IPS DF 4.7 (cell line): ENCODE data around the gene ISG20L2.
A peak's percentile ranks its signal among the peaks of the same experiment; 100 is the strongest.

Experiments used
- DNase-seq: peaks from one replicate; pipeline ENCODE4 v3.0.0-alpha.2; 2013; ENCODE audit warnings: low spot score; ENCODE audit errors: extremely low read depth

Gene ISG20L2

DNA sequence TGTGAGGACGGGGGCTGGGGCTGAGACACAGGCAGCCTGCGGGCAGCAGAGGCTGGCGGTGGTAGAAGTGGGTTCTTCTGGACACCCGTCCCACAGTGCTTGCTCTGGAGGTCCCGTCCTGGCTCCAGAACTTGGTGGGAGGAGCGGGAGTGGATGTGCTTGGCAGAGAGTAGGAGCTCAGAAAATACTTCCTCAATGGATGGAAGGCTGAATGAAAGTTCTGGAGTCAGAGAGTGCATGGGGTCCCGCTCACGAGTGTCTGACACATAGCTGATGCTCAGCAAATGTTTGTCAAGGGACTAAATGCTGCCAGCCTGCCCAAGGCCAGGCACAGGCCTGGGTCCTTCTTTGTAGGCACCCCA lies 37.9 kb downstream of the ISG20L2 start:
- no peak for DNase-seq

DNA sequence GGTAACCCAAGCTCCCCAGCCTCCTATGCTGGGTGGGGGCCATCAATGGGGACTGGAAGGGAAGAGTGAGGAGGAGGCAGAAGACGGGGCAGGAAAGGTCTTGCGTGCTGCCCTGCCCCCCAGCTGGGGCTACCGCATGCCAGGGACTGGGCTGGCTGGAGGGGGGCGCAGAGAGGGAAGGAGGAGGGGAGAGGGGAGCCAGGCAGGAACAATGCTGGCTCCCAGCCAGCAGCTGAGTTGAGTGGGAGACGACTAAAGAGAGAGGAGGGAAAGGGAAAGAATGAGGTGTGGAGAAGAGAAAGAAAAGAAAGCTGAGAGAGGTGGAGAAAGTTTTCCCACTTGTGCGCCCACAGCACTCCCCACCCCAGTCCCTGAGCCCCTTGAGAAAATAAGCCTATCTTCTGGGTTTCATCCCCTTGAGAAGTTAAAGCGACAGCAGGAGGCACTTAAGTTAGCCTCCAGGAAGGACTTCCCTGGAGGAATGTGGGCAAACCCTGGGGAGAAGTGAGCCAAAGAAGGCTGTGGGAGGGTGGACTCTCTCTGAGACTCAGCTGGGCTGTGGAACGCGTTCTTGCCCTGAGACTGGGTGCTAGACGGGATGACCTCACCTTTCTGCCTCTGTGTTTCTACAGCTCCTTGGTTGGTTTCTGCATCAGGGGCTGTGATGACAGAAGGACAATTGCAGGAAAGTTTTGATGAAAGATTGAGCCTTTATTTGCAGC lies 38.5 kb downstream of the ISG20L2 start:
- DNase-seq = no peak

DNA sequence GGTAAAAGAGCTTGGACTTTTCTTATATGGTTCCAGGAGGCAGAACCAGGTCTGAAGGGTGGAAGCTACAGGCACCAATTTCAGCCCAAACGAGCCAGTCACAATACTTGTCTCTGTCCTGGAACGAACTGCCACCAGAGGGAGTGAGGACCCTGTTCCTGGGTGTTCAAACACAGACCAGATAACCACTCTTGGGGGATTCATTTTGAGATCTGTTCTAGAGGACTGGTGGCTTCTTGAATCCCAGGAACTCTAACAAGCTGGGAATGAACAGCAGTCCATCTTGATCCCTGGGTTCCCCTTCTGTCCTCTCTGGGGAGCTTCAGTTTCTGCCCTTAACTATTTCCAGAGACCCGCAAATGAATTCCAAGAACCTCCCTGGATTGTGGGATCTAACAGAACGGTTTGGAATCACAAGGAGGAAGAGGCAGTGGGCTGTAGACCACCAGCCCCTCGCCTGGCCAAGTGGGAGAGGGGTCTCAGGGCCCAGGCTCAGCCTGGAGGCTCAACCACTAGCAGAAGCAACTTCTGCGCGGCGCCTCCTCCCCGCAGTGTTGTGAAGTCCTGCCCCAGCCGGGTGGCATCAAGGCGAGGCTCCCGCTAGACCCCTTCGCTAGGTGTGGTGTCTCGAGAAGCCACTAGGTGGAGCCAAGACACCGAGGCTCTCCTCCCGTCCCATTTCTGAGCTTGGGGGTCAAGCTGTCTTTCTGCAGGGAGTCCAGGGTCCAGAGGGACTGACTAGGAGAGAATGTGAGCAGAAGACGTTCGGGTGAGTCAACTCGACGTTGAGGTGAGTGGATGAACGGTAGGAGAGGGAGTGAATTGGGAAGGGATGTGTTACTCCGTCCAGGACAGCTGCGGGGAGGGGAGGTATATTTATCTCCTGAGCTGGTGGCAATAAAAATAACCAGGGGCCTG lies 39.3 kb downstream of the ISG20L2 start:
- no peak for DNase-seq

DNA sequence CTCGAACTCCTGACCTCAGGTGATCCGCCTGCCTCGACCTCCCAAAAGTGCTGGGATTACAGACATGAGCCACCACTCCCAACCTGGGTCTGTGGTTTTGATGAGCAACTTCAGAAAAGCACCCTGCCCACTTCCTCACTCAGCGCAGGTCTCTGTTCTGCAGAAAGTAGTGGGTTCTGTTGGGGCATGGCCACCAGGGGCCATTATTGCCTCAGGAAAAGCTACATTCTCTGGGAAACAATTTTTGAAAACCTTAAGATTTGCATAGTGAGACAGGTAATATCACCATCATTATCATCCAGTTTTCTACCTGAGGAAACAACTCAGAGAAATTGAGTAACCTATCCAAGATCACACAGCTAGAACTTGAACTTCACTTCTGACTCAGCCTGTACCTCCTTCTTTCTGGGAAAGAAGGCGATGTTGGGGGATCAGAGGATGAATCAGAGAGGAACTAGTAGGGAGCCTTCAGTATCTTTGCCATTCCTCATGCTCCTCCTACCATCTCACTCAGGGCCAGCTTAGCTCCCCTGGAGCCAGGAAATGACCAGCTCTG lies 44.3 kb downstream of the ISG20L2 start:
- DNase-seq = no peak

DNA sequence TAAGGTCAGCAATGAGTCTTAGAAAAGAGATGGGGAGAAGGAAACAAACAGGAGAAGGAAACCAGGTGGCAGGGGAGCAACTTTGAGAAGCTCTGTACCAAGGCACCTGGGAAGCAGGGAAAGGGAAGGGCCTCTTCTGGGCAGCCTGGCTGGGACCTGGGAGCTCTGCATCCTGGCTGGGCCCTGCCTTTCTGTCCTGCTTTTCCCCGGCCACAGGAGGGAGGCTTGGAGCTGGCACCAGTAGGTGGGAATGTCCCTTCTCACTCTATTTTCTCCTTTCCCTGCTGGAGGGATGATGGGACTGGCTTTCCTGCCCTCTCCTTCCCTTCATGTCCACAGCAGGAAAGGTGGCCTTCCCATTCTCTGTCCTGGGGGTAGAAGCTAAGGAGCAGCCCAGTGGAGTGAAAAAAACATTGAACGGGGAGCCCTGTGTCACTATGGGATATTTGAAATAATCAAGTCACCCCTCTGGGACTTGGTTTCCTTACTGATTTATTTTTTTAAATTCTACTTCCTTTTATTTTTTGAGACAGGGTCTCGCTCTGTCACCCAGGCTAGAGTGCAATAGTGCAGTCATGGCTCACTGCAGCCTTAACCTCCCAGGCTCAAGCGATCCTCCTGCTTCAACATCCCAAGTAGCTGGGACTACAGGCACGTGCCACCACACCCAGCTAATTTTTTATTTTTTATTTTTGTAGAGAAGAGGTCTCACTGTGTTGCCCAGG lies 46.2 kb downstream of the ISG20L2 start:
- DNase-seq = no peak

DNA sequence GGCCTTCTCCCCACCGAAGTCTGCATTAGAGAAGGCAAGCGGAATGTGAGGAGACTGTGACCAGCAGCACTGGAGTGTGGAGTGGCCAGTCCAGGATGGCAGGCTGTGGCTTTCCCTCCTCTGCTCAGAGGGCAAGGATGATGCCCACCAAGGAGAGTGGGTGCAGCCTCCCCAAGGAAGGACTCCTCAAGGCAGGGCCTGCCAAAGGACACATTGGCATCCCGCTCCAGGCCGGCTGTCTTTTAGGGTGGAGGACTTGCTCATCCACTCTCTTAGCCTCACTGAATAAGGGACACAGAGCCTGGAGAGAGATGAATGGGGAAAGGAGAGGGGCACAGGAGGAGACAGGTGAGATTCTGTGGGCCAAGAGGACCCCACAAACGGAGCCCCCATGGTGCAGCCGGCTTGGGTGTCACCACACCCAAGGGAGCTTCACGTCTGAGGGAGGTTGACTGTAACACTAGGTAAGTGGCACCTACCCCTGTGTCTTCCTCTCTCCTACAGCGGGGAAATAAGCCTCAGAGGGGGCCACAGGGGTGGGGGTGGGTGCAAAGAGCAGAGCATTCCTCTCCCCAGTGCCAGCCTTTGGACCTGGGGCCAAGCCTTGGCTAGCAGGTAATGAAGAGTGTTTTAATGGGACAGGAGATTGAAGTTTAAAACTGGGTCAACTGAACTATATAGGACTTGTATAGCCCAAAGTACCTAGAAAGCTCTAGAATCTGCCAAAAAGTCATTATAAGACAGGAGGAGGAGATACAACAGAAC lies 47.2 kb downstream of the ISG20L2 start:
- DNase-seq = no peak

DNA sequence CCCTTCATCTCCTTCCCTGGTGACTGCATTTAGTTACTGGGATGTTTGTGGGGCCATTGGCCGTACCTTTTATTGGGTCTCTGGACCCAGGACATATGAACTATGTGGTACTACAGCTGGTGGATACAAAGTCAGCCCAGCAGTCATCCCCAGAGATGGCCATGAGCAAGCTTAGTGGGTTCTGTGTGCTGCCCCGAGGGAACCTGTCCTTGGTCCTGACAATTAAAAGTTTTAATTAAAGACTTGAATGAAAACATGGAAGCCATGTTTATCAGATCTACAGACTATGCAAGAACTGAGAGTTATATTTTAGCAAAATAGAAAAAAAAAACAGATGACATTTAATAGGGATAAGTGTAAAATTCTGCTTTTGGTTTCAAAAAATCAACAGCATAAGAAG lies 48.5 kb downstream of the ISG20L2 start:
- DNase-seq = no peak

DNA sequence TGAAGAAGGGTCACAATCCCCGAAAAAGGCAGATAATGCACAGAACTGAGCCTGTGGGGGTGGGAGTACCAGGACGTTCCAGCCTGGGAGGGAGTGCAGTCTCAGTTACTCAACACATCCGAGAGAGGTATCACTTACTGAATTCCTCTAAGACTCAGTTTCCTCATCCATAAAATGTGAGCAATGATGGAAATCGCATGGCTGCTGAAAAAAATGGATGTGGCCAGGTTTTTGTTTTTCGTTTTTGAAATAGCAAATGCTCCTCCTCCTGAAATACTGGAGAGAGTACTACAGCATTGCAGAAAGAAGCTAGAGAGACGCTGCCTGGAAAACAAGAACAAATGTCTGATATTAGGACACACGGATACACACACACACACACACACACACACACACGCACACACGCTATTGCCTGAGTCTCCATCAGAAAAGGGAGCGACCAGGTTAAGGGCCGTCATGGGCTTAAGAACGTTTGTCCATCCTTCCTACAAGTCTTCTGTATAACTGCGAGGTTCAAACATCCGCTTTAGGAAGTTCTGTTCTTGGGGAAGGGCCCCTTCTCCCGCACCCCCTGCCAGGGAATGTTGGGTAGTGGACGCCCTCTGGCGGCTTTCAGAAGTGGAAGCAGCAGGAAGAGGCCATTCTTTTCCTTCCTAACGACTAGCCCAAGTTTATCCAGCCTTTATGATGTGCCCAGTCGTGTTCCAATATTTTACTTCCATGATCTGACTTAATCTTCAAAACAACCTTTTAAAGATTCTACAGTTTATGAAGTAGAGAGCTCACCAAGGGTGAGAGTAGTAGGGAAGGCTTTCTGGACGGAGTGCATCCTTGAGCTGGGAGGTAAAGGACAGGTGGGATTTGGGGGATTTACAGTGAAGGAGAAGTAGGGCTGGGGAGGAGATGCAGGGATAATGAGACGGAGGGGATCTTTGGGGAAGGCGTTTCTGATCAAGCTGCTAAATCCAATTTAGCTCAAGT lies 50.7 kb downstream of the ISG20L2 start:
- no peak for DNase-seq

DNA sequence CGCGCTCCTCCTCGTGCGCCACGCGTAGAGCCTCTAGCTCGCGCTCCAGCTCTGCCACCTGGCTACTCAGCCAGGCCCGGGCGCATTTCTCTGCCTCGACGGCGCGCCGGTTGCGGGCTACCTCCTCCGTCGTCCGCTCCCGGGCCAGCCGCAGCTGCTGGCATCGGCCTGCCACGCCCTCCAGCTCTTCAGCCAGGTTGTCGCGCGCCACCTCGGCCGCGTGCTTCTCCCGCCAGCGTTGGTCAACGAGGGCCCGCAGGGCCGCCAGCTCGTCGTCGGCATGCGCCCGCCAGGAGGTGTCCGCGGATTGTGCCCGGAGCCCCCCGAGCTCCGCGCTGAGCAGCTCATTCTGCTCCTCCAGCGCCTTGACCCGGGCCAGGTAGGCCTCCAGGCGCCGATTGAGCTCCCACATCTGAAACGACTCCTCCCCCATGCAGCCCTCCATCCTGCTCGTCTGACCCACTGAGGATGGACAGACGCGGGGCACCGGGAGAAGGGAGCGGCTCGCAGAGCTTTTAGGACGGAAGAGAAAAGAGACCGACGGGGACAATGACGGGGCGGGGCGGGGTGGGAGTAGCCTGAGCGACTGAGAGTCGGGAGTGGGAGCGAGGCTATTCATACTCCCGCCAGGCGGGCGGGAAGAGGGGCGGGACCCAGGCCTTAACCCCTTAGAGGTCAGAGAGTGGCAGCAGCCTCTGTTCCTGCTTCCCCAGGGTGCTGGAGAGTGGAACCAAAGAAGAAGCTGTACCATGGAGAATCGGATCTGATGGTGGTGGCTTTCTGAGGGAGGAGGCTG lies 51.5 kb downstream of the ISG20L2 start, which contains the start of gene NES:
NES (minus strand) TSS at position 588 of the 796 bp plus-strand sequence; CDS start at position 445, 143 bp downstream.
- DNase-seq = no peak

DNA sequence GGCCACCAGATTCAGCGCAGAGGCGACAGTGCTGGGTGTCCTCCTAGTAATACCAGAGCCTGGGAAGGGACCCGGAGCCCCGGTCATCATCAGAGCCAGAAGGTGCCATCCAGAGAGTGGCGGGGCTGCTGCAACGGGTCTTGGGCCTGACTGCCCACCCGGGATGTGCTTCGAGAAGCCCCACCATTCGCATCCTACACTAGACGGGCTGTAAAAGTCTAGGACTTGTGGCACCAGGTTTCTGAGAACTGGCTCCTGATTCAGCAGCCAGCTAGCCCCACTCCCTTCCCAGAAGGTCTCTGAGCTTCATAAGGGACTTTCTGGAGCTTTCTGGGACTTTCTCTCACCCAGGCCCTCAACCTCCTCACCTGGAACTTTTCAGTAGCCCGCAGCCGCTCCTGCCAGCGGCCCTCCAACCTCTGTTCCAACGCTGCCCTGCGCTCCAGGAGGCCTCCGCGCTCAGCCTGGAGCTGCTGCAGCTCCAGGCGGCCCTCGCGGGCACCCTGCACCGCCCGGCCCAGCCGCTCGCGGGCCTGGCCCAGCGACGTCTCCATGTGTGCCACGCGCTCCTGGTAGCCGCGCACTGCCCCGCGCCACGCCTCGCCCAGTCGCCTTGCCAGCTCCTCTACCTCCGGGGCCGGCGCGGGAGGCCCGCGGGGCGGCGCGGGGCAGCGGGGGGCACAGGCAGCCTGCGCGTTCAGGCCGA lies 52.3 kb downstream of the ISG20L2 start:
- DNase-seq = no peak

DNA sequence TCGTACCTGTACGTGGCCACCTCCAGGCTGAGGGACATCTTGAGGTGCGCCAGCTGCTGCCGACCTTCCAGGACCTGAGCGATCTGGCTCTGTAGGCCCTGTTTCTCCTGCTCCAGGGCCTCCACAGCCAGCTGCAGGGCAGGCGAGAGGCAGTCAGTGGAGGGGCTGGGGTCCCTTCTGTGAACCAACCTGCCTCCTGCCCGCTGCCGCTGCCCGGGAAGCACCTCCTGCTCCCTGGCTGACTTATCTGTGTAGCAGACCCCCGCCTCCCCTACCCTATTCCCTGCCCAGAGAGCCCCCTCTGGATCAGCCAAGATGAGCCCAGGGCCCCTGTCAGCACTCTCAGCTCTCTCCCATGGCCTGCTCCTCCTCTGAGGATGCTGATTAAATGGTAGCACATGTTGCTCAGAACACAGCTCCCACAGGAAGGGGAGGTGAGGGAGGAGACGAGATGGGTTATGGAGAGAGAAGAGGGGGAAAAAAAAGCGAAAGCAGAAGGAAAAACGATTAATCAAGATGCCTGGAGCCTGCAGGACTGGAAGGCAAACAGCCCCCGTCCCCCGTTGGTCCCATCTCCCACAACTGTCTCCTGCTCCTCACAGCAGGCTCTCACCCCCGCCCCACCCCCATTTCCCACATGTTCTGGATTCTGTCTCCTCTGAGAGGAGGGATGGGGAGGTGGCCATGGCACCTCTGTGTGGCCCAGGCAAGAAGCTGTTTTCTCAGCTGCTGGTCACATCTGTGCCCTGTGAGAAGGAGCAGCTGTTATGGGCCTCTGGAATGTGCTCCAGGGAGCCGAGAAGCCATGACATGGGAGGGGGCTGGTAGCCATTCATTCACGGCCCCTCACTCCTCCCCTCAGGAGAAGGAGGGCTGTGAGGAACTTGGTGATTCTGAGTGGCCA lies 53.1 kb downstream of the ISG20L2 start:
- DNase-seq = no peak

DNA sequence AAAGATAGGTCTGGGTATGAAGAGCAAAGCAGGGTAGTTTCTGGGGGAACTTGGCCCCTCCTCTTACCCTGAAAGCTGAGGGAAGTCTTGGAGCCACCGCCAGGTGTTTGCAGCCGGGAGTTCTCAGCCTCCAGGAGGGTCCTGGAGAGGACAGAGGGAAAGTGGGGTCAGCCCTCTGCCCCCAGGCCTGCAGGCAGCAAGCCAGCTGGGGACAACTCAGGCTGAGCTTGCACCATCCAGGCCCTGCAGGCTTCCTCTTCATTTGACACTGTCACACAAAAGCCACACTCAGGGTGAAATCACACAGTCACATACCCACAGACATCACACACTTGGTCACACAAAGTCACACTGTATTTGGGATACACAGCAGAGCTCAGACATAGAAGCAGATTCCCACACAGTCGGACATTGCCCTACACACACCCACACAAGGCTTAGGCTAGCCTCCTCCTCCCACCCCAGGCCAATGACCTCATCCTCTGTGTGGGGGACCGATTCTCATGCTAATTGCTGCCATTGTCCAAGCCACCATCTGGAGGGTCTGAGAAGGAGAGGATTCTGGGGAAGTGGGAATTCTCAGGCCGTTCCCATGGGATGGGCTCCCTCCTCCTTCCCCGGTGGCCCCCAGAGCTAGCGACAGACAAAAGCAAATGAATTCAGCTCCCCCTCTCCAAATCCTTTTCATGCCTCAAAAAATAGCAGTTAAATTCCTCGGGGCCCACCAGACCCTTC lies 55.0 kb downstream of the ISG20L2 start:
- DNase-seq = peak; percentile 95
